Cardiac muscle cell (in vitro differentiated cells and primary cell): ENCODE measurements around the gene PDE7B. TPM values are rescaled to one million over a fixed set of nuclear protein-coding genes. Genes with fewer than 3 reads are reported as not detected.

Source experiments
- DNase-seq, 2 donors: peaks; one replicate each; pipeline versions ENCODE4 v3.0.0 to v3.0.0-alpha.2; 2010 to 2017; ENCODE audit warnings: low read depth in 1 of 2, low spot score in 1 of 2
- H3K27ac ChIP-seq: fragments of 200-600 bp; sonication (generic); 2 replicates; pipeline ENCODE4 v1.5.1; 2016
- H3K27me3 ChIP-seq: fragments of 200-600 bp; sonication (generic); 2 replicates; pipeline ENCODE4 v1.6.0; 2016; ENCODE audit warnings: control low read depth
- H3K36me3 ChIP-seq: fragments of 200-600 bp; sonication (generic); 2 replicates; pipeline ENCODE4 v1.5.1; 2016; ENCODE audit warnings: control low read depth
- H3K4me1 ChIP-seq: fragments of 200-600 bp; sonication (generic); 2 replicates; pipeline ENCODE4 v1.8.1; 2017; ENCODE audit warnings: low read depth, mild to moderate bottlenecking, mixed run types
- H3K4me3 ChIP-seq: fragments of 200-600 bp; sonication (generic); 2 replicates; pipeline ENCODE4 v1.5.1; 2016; ENCODE audit warnings: mild to moderate bottlenecking
- H3K9me3 ChIP-seq: fragments of 200-600 bp; sonication (generic); 2 replicates; pipeline ENCODE4 v1.5.1; 2017; ENCODE audit warnings: low read depth, mild to moderate bottlenecking, control low read depth
- polyA plus RNA-seq: library from polyadenylated mRNA; unstranded; fragments of >200 nt; fragmentation: Nextera tagmentation; extraction: Ambion mirVana; gene quantifications from 2 replicates; pipeline ENCODE4 v1.2.1, GENCODE V29; 2016
- total RNA-seq: library from RNA; depleted of rRNA; stranded (reverse); fragments of >200 nt; gene quantifications from 2 replicates; pipeline ENCODE4 v1.2.3, GENCODE V29; 2016
- TF ChIP-seq, protein P1 (sequence below): IDR thresholded peaks from 2 replicates; pipeline ENCODE4 v1.5.1; 2012; ENCODE audit warnings: low read depth, mild to moderate bottlenecking, low read length

Gene PDE7B
- total and polyA plus RNA-seq, 2 experiments from 2014 or later: 0.04 to 0.60 TPM

- Histone ChIP-seq H3K4me3 (no peak overlapping the region), H3K27ac (no peak overlapping the region), H3K27me3 (no peaks in the 10 kb centered on the region), H3K9me3 (no peaks in the 10 kb centered on the region), H3K36me3 (no peaks in the 10 kb centered on the region), H3K4me1 (no peaks in the 10 kb centered on the region)
- TF ChIP-seq, protein P1, sequence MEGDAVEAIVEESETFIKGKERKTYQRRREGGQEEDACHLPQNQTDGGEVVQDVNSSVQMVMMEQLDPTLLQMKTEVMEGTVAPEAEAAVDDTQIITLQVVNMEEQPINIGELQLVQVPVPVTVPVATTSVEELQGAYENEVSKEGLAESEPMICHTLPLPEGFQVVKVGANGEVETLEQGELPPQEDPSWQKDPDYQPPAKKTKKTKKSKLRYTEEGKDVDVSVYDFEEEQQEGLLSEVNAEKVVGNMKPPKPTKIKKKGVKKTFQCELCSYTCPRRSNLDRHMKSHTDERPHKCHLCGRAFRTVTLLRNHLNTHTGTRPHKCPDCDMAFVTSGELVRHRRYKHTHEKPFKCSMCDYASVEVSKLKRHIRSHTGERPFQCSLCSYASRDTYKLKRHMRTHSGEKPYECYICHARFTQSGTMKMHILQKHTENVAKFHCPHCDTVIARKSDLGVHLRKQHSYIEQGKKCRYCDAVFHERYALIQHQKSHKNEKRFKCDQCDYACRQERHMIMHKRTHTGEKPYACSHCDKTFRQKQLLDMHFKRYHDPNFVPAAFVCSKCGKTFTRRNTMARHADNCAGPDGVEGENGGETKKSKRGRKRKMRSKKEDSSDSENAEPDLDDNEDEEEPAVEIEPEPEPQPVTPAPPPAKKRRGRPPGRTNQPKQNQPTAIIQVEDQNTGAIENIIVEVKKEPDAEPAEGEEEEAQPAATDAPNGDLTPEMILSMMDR: no peak
- no peak for DNase-seq
Measured at GRCh38 chr6:135888818-135889217, 37.3 kb downstream of the PDE7B start.

- no peaks in the 10 kb centered on the region for H3K9me3 ChIP-seq
- DNase-seq: no peak
- TF ChIP-seq, protein P1: no peak
- no peaks in the 10 kb centered on the region for H3K4me1 ChIP-seq
- no peaks in the 10 kb centered on the region for H3K27me3 ChIP-seq
- no peak overlapping the region for H3K27ac ChIP-seq
- no peaks in the 10 kb centered on the region for H3K36me3 ChIP-seq
- no peak overlapping the region for H3K4me3 ChIP-seq
Measured at GRCh38 chr6:135890876-135891275, 39.4 kb downstream of the PDE7B start.

DNA sequence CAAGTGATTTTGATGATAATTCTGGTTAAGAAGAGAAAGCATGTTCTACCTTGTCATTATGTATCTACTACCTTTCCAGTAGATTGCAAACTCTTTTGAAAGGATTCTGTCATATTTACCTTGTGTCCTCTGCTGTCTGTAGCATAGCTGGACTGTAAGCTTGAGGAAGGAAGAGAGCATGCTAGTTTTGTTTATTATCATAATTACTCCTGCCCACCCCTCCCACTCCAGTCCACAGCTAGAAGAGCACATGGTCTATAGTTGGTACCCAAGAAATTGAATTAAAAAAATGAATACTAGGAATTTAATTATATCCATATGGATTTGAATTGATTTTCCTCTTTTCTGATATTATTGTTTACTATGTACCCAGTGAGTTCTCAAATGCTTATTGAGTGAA, 40.2 kb downstream of the PDE7B start:
- H3K27ac ChIP-seq: no peak overlapping the region
- no peak for DNase-seq
- no peaks in the 10 kb centered on the region for H3K9me3 ChIP-seq
- TF ChIP-seq, protein P1: no peak
- H3K4me3 ChIP-seq: no peak overlapping the region
- no peaks in the 10 kb centered on the region for H3K27me3 ChIP-seq
- no peaks in the 10 kb centered on the region for H3K4me1 ChIP-seq
- no peaks in the 10 kb centered on the region for H3K36me3 ChIP-seq

DNA sequence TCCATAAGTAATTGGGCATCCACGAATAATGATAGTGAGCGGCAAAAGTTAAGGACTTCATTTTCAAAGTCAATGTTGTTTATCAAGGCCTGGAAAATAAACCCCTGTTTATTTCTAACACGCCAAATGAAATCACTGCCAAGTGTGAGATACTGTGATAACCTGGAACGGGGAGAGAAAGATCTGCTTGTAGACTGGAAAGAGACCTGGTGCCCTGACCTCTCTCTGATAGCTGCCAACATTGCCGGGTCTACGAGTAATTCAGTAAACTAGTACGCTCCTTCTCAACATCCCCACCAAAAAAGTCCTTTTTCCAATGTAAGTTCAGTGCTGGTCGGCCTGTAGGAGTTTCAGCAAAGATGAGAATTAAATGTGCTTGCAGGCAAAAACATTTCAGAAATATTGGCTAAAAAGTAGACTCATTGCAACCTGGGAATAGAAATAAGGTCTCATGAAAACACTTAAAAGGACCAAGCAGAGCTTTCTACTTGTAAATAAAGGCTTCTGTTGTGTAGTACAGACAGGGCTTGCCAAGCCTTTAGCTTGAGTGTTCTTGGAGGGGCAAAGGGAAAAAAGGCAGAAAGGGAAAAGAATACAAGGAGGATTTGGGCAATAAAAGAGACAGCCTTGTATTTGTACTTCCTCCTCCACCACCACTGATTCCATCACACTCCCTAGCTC, 43.9 kb downstream of the PDE7B start:
- H3K4me3 ChIP-seq: no peak overlapping the region
- no peaks in the 10 kb centered on the region for H3K4me1 ChIP-seq
- H3K9me3 ChIP-seq: no peaks in the 10 kb centered on the region
- H3K27ac ChIP-seq: no peak overlapping the region
- no peaks in the 10 kb centered on the region for H3K27me3 ChIP-seq
- no peak for DNase-seq
- TF ChIP-seq, protein P1: no peak
- no peaks in the 10 kb centered on the region for H3K36me3 ChIP-seq

DNA sequence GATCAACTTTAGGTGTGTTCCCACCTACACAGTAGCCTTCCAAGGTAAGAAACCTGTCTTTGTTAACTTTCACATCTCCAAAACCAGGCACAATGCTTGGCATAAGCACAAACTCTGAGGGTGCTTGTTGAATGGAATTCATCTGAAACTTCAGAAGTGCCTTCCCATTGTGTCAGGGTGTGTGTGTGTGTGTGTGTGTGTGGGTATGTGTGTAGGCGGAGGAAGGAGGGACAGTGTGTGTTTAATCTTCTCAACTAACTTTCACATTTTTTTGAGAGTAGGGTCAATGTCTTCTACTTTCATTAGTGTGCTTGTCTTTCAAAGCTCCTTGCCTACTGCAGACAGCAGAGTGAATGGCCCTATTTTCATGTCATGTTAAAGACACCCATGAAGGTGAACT, 45.6 kb downstream of the PDE7B start:
- TF ChIP-seq, protein P1: no peak
- Histone ChIP-seq H3K27ac (no peak overlapping the region), H3K4me1 (no peaks in the 10 kb centered on the region), H3K27me3 (no peaks in the 10 kb centered on the region), H3K4me3 (no peak overlapping the region), H3K9me3 (no peaks in the 10 kb centered on the region), H3K36me3 (no peaks in the 10 kb centered on the region)
- no peak for DNase-seq
